ENCODE measurements around the gene UPK1B. TPM values are rescaled to one million over a fixed set of nuclear protein-coding genes. Genes with fewer than 3 reads are reported as not detected.

UPK1B gene
- total RNA-seq, 1 experiment from 2014 or later = 1.0 TPM

- peak overlapping the region in 1 of 3 experiments; percentile 13; a peak in 2 of 7 replicates for H3K27ac Mint-ChIP-seq
- no peak overlapping the region for H3K9ac ChIP-seq (ENCODE audit: extremely low read depth, insufficient read length, low read length)
- no peak overlapping the region for H2BK20ac ChIP-seq (ENCODE audit: low read depth, low read length, poor library complexity, severe bottlenecking)
- no peak overlapping the region for H3K23ac ChIP-seq (ENCODE audit: insufficient read length, low read depth, low read length)
- no peak overlapping the region for H4K5ac ChIP-seq (ENCODE audit: insufficient read length, low read depth, low read length)
- peaks cover 20 to 80% (median 72%) of the 10 kb centered on the region in 3 experiments; a peak in 6 of 7 replicates for H3K36me3 Mint-ChIP-seq (ENCODE audit: insufficient read depth in 1 of 3, low read depth in 3 of 3)
- no peak for TF ChIP-seq CTCF (conservative IDR thresholded peaks at IDR 0.05)
- WGBS (ENCODE audit: extremely low coverage, insufficient read length, low lambda C conversion rate) = no CpG with 5 or more reads among the region's 7 CpGs
- H2AFZ ChIP-seq (ENCODE audit: low read length) = no peak overlapping the region
- H3K4me1 ChIP-seq (ENCODE audit: insufficient read depth, low read length) = no peaks in the 10 kb centered on the region
- H2BK5ac ChIP-seq (ENCODE audit: insufficient read length, low read length) = no peak overlapping the region
- H2BK15ac ChIP-seq (ENCODE audit: low read depth, low read length) = no peak overlapping the region
- no peak overlapping the region for H3K56ac ChIP-seq (ENCODE audit: insufficient read length, low read depth, low read length)
- no peaks in the 10 kb centered on the region for H3K79me2 ChIP-seq (ENCODE audit: insufficient read depth, low read length)
- no peak overlapping the region for H4K8ac ChIP-seq (replicated peaks; ENCODE audit: insufficient read length, low read depth, low read length)
- H3K14ac ChIP-seq (ENCODE audit: insufficient read depth, low read length) = no peak overlapping the region
- no peaks in the 10 kb centered on the region for H3K27me3 Mint-ChIP-seq (ENCODE audit: low read depth)
- H3K4me3 Mint-ChIP-seq = no peak overlapping the region
- H3K9me3 ChIP-seq (ENCODE audit: control insufficient read depth, low read depth, low read length) = no peaks in the 10 kb centered on the region
- H4K91ac ChIP-seq (ENCODE audit: insufficient read length, low read depth, low read length) = no peak overlapping the region
- no peaks in the 10 kb centered on the region for H3K4me1 Mint-ChIP-seq
- no peaks in the 10 kb centered on the region for H3K9me3 Mint-ChIP-seq
- H3K27ac ChIP-seq (ENCODE audit: insufficient read length, low read depth, low read length) = no peak overlapping the region
- no peak overlapping the region for H3T11ph ChIP-seq (ENCODE audit: low read length)
- H2BK120ac ChIP-seq (ENCODE audit: low read depth, low read length, poor library complexity, severe bottlenecking) = no peak overlapping the region
- H3K23me2 ChIP-seq (ENCODE audit: insufficient read length, low read depth, low read length, poor library complexity, severe bottlenecking) = no peaks in the 10 kb centered on the region
- H3K27me3 ChIP-seq (ENCODE audit: insufficient read depth, low read length) = no peaks in the 10 kb centered on the region
- DNase-seq = no peak
- H3K18ac ChIP-seq (ENCODE audit: insufficient read length, low read depth, low read length) = no peak overlapping the region
- no peaks in the 10 kb centered on the region for H4K20me1 ChIP-seq (ENCODE audit: control insufficient read depth, insufficient read depth, insufficient read length)
- H3K4me2 ChIP-seq (ENCODE audit: insufficient read depth, insufficient read length, low read length) = no peak overlapping the region
- no peak overlapping the region for H2AK5ac ChIP-seq (ENCODE audit: insufficient read length, low read length)
- no peaks in the 10 kb centered on the region for H3K79me1 ChIP-seq (ENCODE audit: insufficient read depth, low read depth, low read length, poor library complexity, severe bottlenecking)
- no peak overlapping the region for H2BK12ac ChIP-seq (ENCODE audit: insufficient read length, low read depth, low read length)
- H3K4ac ChIP-seq (ENCODE audit: low read depth, low read length) = no peak overlapping the region
Measured at GRCh38 chr3:119222391-119222790, 49.0 kb downstream of the UPK1B start.
